ENCODE measurements around the gene ITPKC. TPM values are rescaled to one million over a fixed set of nuclear protein-coding genes. Genes with fewer than 3 reads are reported as not detected.
"Not testable (repeated sequence)": the region's sequence is repeated elsewhere in the genome, so short reads cannot be mapped to it uniquely, and the experiment has no call there.

The ITPKC gene
- total RNA-seq, 1 donor from 2014 or later = 17.6 TPM

DNA sequence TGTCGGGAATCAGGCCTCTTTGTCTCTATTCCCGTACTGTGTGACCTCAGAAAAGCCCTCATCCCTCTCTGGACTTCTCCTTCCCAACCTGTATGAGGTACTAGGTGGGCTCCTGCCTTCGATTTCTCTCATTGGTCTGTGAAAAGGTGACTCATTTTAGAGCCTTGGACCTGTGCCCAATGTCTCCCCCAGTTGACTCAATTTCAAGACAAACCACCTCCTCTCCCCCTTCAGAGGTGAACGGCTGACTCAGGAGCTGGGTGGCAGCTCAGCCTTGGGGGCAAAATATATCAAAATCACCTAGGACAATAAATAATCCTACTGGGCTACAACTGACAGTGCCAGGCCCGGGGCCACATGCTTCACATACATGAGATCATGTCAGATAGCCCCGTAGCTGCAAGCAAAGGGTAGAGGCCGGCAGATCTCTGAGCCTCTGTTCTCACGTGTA, 856 bp upstream of the ITPKC start:
- peak; percentile 97 for DNase-seq (ENCODE audit: low read depth)

DNA sequence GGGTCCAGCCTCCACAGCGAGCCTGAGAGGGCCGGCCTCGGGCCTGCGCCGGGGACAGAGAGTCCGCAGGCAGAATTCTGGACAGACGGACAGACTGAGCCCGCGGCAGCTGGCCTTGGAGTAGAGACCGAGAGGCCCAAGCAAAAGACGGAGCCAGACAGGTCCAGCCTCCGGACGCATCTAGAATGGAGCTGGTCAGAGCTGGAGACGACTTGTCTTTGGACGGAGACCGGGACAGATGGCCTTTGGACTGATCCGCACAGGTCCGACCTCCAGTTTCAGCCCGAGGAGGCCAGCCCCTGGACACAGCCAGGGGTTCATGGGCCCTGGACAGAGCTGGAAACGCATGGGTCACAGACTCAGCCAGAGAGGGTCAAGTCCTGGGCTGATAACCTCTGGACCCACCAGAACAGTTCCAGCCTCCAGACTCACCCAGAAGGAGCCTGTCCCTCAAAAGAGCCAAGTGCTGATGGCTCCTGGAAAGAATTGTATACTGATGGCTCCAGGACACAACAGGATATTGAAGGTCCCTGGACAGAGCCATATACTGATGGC, 490 bp downstream of the ITPKC start:
- peak; percentile 6 for DNase-seq (ENCODE audit: low read depth)

DNA sequence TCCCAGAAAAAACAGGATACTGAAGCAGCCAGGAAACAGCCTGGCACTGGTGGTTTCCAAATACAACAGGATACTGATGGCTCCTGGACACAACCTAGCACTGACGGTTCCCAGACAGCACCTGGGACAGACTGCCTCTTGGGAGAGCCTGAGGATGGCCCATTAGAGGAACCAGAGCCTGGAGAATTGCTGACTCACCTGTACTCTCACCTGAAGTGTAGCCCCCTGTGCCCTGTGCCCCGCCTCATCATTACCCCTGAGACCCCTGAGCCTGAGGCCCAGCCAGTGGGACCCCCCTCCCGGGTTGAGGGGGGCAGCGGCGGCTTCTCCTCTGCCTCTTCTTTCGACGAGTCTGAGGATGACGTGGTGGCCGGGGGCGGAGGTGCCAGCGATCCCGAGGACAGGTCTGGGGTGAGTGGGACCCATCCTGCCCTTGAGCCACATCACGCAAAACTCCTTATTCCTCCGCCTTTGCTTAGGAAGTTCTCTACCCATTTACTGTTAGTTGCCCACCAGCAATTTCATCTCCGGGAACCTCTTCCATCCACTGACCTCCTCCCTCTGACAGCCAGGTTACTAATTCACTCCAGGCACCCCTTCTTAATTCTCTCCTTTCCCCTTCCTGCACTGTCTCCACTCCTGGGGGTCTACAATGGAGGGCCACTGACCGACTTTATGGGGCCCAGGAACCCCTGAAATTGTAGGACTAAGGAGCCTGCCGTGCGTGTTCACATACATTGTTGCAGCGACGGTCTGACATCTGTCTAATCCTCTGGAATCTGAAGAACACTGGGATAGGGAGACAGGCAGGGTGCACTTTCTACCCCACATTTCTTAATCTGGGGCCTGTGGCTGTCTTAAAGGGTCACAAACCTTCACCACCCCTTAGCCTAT, 1.2 kb downstream of the ITPKC start:
- DNase-seq (ENCODE audit: low read depth) = peak; percentile 14

DNA sequence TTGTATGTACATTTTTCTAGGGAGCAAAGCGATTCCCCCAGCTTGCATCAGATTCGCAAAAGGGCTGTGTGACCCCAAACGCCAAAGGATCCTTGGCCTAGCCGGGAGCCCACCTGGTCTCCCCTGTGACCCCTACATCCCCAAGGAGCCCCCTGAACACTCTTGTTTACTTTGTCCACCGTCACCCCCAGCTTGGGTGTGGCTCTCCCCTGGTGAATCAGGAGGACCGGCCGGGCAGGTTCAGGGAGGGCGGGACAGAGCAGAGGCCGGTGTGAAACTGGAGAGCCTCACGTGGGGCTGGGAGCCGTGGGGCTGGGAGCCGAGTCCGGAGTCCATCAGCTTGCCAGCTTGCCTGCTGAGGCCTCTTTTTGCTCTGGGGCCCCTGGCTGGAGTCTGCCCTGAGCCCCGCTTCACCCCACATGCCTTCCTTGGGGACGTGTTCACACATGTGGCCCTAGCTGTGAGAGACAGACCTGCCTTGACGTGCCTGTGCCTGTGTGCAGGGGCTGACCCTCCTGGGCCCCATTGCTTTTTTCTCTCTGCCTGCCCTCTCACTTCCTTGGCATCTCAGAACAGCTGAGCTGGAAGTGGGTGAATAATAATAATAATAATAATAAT, 2.0 kb downstream of the ITPKC start:
- DNase-seq (ENCODE audit: low read depth) = peak; percentile 38

DNA sequence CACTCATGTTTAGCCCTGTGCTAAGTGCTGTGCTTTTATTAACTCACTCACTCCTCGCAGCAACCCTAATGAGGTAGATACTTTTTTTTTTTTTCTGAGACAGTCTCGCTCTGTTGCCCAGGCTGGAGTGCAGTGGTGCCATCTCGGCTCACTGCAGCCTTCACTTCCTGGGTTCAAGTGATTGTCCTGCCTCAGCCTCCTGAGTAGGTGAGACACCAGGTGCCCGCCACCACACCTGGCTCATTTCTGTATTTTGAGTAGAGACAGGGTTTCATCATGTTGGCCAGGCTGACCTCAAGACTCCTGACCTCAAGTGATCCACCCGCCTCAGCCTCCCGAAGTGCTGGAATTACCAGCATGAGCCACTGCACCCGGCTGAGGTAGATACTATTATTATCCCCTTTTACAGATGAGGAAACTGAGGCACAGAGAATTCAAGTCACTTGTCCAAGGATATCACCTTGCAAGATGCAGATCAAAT, 2.5 kb downstream of the ITPKC start:
- peak; percentile 18 for DNase-seq (ENCODE audit: low read depth)

DNA sequence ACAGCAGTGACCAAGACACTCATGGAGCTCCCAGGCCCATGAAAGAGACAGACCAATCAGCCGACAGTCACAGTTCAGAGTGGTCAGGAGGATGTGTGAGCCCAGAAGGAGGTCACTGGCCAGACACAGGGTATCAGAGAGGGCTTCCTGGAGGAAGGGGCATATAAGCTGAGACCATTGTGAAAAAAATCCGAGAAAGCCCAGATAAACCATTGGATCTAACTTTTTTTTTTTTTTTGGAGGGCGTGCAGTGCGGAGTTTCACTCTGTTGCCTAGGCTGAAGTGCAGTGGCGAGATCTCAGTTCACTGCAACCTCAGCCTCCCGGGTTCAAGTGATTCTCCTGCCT, 4.2 kb downstream of the ITPKC start:
- DNase-seq (ENCODE audit: low read depth) = no peak

DNA sequence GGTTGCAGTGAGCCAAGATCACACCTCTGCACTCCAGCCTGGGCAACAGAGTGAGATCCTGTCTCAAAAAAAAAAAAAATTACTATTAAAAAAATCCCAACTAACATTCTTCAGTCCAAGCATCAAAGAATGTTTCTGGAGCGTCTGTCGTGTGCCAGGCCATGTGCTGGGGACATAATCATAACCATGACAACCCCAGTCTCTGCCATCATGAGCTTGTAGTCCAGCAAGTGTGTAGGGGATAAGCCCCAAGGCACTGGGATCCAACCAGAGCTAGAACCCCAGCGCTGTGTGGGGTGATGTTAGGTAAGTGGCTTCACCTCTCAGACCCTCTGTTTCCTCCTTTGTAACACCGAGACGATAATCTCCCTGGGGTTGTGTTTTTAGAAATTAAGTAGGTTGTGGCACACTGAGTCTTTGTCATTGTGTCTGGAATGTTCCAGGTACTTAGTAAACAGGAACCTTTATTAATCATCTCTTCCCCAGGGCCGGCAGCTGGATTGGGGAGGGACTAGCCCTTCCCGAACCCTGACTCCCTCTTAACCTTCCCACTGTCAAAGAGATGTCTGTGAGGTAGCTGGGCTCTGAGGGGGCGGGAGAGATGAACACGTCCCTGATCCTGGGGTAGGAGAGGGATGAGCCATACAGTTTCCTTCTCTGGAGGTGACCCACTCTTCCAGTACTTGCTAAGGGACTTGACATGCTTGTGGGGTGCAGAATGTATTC, 5.2 kb downstream of the ITPKC start:
- peak; percentile 78 for DNase-seq (ENCODE audit: low read depth)

DNA sequence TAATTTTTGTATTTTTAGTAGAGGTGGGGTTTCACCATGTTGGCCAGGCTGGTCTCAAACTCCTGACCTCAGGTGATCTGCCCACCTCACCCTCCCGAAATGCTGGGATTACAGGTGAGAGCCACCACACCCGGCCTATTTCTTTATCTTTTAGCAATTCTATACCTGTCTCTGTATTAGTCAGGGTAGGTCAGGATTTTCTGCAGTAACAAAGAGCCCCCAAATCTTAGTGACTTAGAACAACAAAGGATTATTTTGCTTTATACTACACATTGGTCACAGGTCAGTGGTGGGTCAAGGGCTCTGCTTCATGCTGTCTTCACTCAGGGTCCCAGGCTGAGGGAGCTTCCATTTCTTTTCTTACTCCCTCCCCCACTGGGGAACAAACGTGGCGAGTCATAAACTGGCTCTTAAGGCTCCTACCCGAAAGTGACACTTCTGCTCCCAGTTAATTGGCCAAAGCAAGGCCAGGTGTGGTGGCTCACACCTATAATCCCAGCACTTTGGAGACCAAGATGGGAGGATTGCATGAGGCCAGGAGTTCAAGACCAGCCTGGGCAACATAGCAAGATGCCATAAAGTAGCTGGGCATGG, 6.8 kb downstream of the ITPKC start:
- no peak for DNase-seq (ENCODE audit: low read depth)

DNA sequence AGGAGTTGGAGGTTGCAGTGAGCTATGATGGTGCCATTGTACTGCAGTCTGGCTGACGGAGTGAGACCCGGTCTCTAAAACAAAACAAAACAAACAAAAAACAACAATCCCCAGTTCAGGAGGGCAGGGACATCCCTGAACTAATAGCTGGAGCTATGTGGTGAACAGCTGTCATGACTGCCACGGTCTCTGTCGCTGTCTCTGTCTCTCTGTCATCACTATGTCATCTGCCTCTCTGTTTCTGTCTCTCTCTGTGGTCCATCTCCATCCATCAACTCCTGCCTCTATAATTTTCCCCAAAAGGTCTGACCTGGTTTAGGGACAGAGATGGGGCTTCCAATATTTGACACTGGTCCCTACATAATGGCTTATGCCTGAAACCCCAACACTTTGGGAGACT, 7.4 kb downstream of the ITPKC start:
- DNase-seq (ENCODE audit: low read depth) = no peak

DNA sequence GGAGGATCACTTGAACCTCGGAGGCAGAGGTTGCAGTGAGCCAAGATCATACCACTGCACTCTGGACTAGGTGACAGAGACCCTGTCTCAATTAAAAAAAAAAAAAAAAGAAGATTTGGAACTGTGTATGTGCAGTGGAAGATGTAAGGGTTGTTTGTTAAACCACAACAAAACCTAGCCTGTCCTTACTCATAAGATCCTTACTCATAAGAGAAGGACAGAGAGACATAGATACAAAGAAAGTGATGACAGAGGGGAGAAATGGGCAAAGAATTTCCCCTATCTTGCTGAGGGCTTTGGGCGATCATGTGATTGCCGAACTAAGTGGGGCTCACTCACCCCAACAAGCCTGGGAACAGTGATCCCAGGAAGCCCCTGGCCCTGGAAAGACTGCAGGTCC, 7.9 kb downstream of the ITPKC start:
- no peak for DNase-seq (ENCODE audit: low read depth)

DNA sequence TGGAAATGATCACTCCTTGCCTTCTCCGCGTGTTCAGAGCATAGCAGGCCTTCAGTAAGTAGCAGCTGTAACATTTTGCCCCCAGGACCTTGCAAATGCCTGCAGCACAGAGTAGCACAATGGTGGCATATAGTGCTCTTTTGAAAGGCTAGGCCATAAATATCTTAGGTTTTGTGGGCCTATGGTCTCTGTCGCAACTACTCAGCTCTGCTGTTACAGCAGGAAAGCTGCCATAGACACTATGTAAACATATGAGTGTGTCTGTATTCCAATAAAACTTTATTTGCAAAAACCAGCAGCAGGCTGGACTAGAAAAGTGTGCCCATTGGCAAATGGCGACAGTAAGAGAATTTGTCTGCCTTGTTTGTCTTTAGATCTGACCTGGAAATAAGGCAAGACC, 9.4 kb downstream of the ITPKC start:
- no peak for DNase-seq (ENCODE audit: low read depth)

DNA sequence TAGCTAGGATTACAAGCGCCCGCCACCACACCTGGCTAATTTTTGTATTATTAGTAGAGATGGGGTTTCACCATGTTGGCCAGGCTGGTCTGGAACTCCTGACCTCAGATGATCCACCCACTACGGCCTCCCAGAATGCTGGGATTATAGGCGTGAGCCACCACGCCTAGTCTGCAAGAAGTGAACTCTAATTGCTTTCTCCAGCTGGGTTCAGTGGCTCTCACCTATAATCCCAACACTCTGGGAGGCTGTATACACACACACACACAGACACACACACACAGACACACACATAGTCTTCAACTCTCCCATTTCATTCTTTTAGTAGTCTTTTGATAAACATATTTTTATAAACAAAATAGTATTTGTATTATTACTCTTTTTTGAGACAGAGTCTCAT, 13.2 kb downstream of the ITPKC start:
- not testable (repeated sequence) for DNase-seq (ENCODE audit: low read depth)

DNA sequence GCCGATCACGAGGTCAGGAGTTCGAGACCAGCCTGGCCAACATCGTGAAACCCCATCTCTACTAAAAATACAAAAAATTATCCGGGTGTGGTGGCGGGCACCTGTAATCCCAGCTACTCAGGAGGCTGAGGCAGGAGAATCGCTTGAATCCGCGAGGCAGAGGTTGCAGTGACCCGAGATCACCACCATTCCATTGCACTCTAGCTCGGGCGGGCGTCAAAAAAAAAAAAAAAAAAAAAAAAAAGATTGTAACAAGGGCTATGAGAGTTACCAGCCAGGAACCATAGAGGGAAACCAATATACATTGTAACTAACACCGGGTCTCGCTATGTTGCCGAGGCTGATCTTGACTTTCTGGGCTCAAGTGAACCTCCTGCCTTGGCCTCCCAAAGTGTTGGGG, 15.4 kb downstream of the ITPKC start:
- DNase-seq (ENCODE audit: low read depth) = not testable (repeated sequence)

DNA sequence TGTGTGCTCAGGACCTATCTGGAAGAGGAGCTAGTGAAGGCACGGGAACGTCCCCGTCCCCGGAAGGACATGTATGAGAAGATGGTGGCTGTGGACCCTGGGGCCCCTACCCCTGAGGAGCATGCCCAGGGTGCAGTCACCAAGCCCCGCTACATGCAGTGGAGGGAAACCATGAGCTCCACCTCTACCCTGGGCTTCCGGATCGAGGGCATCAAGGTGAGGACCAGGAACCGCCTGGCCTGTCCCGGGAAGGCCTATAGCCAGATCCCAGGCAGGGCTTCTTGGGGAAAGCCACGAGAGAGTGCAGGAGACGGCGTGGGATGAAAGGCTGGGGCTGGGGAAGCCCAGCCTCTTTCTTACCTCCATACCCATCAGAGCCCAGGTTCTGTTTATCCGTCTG, 16.2 kb downstream of the ITPKC start:
- no peak for DNase-seq (ENCODE audit: low read depth)

DNA sequence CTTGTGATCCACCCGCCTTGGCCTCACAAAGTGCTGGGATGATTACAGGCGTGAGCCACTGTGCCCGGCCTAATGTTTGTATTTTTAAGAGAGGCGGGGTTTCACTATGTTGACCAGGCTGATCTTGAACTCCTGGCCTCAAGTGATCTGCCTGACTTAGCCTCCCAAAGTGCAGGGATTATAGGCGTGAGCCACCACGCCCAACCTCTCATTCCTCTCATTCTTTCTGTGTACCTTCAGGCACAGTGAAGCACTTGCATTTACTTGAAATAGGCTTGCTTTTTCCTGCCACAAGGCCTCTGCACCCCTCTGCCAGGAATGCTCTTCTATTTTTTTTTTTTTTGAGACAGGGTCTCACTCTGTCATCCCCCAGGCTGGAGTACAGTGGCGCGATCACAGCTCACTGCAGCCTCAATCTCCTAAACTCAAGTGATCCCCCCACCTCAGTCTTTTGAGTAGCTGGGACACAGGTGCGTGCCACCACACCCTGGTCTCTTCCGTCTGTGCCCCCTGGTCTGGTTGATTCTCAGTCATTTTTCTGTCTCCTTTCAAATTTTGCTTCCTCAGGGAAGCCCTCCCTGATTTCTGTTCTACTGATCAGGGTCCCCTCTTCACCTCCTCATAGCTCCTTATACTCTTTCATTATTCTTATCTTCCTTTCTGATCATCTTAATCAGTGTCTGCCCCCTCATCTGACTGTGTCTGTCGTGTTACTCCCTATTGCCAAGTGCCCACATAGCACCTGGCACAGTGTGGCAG, 18.3 kb downstream of the ITPKC start:
- DNase-seq (ENCODE audit: low read depth) = no peak

DNA sequence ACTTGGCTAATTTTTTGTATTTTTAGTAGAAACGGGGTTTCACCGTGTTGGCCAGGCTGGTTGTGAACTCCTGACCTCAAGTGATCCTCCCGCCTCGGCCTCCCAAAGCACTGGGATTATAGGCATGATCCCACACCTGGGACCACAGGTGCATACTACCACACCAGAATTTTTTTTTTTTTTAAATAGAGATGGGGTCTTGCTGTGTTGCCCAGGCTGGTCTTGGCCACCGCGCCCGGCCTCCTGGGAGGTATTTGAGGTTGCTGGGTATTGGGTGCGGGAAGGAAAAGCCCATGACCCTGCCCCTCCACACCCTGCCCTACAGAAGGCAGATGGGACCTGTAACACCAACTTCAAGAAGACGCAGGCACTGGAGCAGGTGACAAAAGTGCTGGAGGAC, 19.7 kb downstream of the ITPKC start:
- no peak for DNase-seq (ENCODE audit: low read depth)

DNA sequence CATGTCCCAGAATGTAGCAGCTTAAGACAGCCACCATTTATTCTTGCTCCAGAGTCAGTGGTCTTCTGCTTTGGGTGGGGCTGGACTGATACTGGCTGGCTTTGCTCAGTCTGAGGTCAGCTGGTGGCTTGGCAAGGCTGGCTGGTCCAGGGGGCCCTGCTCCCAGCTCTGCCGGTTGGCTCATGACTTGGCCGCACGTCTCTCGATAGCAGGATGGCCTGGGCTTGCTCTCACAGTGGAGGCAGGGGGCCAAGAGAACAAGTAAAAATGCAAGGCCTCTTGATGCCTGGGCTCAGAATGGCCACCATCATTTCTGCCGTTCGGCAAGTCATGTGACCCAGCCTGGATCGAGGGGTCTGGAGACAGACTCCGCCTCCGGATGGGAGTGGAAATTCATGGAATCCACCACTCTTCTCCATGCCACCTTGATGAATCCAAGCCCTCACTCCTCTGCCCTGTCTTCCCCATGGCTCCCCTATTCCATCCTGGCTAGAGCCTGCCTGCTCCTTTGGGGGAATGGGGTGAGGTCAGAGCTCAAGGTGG, 20.3 kb downstream of the ITPKC start:
- no peak for DNase-seq (ENCODE audit: low read depth)

DNA sequence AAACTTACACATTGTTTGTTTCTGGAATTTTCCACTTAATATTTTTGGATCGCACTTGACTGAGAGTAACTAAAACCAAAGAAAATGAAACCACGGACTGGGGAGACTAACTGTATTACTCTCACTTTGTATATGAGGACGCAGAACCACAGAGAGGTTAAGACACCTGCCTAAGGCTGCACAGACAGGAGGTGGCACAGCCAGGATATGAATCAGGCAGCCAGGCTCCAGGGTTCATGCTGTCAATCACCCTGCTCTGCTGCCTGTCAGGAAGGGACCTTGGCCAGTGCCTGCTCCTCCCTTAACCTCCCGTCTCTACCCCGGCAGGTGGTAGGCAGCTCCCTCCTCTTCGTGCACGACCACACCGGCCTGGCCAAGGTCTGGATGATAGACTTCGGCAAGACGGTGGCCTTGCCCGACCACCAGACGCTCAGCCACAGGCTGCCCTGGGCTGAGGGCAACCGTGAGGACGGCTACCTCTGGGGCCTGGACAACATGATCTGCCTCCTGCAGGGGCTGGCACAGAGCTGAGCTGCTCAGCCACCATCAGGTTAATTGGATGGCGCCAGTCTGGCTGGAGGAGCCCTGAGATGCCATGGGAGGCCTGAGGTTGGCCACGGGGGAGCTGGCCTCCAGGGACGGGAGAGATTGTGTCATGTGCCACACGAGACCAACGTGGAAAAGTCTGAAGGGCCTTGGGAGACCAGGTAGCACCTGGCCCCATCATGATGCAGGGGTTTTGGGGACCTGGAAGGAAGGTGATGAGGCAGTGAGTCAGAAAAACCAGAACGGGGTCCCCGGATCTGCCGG, 22.3 kb downstream of the ITPKC start:
- no peak for DNase-seq (ENCODE audit: low read depth)

DNA sequence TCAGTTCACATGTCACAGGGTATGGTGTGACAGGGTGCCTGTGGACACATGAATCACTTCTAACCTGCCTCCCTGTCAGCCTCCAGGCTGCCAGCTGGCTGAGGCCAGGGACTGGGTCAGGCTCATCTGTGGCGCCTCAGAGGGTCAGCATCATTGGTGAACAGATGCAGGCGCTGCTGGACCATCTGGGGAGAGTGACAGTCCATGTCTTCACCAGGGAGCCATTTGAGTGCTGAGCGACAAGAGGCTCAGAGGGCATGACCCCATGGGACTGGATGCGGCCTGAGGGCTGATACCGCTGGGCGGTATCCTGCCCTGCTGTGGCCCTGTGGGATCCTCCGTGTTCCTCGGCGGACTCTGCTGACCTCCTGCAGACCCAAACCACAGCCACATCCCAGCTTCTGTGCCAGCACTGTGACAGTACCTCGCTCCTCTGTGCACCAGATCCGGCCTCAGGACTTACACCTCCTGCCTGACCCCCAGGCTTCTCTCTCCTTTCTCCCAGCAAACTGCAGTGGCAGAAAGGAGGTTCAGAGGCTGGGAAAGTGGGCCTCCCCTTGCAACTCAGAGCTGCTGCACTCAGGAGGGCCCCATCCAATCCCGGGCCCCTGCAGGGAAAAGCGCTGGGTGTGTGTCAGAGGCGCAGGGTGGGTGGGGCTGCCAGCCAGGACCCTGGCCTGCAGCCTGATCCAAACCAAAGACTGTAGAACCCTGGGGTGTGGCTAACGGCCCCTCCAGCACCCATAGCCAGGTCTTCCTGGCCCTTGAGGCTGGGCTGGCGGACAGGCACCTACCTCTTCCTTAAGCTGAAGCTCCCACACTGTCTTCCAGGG, 23.2 kb downstream of the ITPKC start:
- DNase-seq (ENCODE audit: low read depth) = no peak

Measured in renal cortical epithelial cell (primary cell).